Esophagus (tissue), 2 donors: ENCODE measurements around the gene ASB16. TPM values are rescaled to one million over a fixed set of nuclear protein-coding genes. Genes with fewer than 3 reads are reported as not detected.
"Not testable (repeated sequence)": the region's sequence is repeated elsewhere in the genome, so short reads cannot be mapped to it uniquely, and the experiment has no call there.

Experiments
- H3K27ac ChIP-seq, 2 donors: one replicate each; pipeline ENCODE4 v1.5.1; 2013; ENCODE audit warnings: low read depth in 2 of 2, mild to moderate bottlenecking in 2 of 2, inconsistent platforms in 1 of 2, low read length in 1 of 2, moderate library complexity in 1 of 2
- H3K27me3 ChIP-seq, 2 donors: one replicate each; pipeline ENCODE4 v1.6.1; 2013; ENCODE audit warnings: low read length in 2 of 2, control low read depth in 1 of 2, mild to moderate bottlenecking in 1 of 2; ENCODE audit not compliant: insufficient read depth in 2 of 2, control insufficient read depth in 1 of 2
- H3K36me3 ChIP-seq, 2 donors: one replicate each; pipeline ENCODE4 v1.6.1; 2013; ENCODE audit warnings: low read length in 1 of 2; ENCODE audit not compliant: control insufficient read depth in 2 of 2, insufficient read depth in 2 of 2
- H3K4me1 ChIP-seq, 2 donors: one replicate each; pipeline ENCODE4 v1.6.1; 2013; ENCODE audit warnings: low read length in 1 of 2; ENCODE audit not compliant: control insufficient read depth in 2 of 2, insufficient read depth in 2 of 2
- H3K4me3 ChIP-seq, 2 donors: one replicate each; pipeline ENCODE4 v1.5.1; 2013; ENCODE audit warnings: low read length in 2 of 2, mild to moderate bottlenecking in 2 of 2, low read depth in 1 of 2, moderate library complexity in 1 of 2
- H3K9me3 ChIP-seq, 2 donors: one replicate each; pipeline ENCODE4 v1.6.1; 2013; ENCODE audit warnings: mild to moderate bottlenecking in 2 of 2, low read depth in 1 of 2, low read length in 1 of 2, moderate library complexity in 1 of 2; ENCODE audit not compliant: control insufficient read depth in 2 of 2, insufficient read depth in 1 of 2
- WGBS, 2 donors: extraction: QIAGEN DNeasy Blood & Tissue Kit; methylation state at CpG; one replicate each; pipeline ENCODE4 v1.1.7; 2013; 5-methylcytosine and 5-hydroxymethylcytosine counted together
- polyA plus RNA-seq, 2 donors: library from polyadenylated mRNA; stranded (reverse); fragments of 200-250 nt; gene quantifications; one replicate each; pipeline ENCODE4 v1.2.3, GENCODE V29; 2013
- donor health status: healthy with polysubstance abuse.
- donor health status: Bipolar disorder and iron deficiency.

The ASB16 gene
- polyA plus RNA-seq, 2 donors: 0.18 to 0.19 TPM

DNA sequence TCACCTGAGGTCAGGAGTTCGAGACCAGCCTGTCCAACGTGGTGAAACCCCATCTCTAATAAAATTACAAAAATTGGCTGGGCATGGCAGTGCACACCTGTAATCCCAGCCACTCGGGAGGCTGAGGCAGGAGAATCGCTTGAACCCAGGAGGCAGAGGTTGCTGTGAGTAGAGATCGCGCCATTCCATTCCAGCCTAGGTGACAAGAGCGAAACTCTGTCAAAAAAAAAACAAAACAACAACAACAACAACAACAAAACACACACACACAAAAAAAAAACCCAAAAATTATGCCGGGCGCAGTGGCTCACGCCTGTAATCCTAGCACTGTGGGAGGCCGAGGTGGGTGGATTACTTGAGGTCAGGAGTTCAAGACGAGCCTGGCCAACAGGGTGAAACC lies 39.1 kb upstream of the ASB16 start:
- not testable (repeated sequence) for H3K9me3 ChIP-seq, H3K4me3 ChIP-seq
- 91% methylated on average over 12 of the region's 12 CpGs for WGBS, 2 donors

DNA sequence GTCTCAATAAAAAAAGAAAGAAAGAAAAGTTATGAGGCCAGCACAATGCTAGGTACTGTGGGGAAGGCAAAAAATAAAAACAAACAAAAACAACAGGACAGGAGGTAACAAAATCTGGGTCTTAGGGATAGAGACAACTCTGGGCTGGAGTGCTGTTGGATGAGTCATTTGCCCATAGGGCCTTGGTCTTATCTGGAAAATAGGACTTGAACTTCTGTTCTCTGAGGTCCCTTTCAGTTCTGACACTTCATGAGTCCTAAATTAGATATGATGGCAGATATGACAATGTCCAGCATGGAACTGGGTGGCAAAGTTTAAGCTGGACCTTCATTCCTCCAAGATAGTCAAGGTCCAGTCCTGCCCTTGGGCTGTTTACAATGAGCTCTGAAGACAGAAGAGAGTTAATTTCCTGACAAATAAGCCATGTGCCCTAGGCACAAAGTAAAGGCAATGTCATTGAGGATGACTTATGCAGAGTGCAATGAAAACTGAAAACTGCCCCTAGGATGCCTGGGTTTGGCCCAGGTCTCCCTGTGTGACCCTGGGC lies 38.2 kb upstream of the ASB16 start:
- no peaks in the 10 kb centered on the region for H3K27me3 ChIP-seq
- no peaks in the 10 kb centered on the region for H3K4me1 ChIP-seq
- no peaks in the 10 kb centered on the region for H3K36me3 ChIP-seq
- H3K9me3 ChIP-seq: no peaks in the 10 kb centered on the region
- H3K27ac ChIP-seq: no peak overlapping the region
- no peak overlapping the region for H3K4me3 ChIP-seq

More for the DNA sequence above, 39.1 kb upstream of the ASB16 start:
- H3K36me3 ChIP-seq, H3K27me3 ChIP-seq, H3K27ac ChIP-seq, H3K4me1 ChIP-seq: not testable (repeated sequence)

DNA sequence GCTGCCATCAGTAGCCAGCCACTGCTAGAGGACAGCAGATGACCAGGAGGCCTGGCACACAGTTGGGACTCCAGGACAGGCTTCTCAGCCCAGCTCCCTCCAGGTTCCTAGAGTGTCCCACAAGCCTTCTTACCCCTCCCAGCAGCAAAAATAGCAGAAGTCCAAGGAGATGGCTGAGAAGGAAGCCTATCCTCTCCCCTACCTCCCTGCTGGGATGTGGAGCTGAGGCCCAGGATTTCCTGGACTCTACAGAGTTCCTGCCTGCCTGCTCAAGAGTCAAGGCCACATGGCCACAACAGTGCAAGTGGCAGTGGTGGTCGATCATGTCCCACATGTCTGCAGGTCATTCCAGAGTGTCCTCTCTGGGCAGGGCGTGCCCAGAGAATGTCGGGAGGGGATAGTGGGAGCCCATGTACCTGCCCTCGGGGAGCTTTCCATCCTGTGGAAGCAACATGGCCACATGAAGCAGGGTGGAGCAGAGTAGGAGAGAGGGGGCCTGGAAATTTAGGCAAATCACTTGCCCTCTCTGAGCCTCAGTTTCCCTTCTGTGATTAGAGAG lies 36.5 kb upstream of the ASB16 start:
- H3K4me1 ChIP-seq: peaks cover 0 to 4% of the 10 kb centered on the region in 2 donors
- H3K4me3 ChIP-seq: no peak overlapping the region
- H3K36me3 ChIP-seq: no peaks in the 10 kb centered on the region
- WGBS, 2 donors: 81 to 87% methylated on average over 4 of the region's 4 CpGs
- no peaks in the 10 kb centered on the region for H3K27me3 ChIP-seq
- H3K9me3 ChIP-seq: no peaks in the 10 kb centered on the region
- H3K27ac ChIP-seq: no peak overlapping the region

DNA sequence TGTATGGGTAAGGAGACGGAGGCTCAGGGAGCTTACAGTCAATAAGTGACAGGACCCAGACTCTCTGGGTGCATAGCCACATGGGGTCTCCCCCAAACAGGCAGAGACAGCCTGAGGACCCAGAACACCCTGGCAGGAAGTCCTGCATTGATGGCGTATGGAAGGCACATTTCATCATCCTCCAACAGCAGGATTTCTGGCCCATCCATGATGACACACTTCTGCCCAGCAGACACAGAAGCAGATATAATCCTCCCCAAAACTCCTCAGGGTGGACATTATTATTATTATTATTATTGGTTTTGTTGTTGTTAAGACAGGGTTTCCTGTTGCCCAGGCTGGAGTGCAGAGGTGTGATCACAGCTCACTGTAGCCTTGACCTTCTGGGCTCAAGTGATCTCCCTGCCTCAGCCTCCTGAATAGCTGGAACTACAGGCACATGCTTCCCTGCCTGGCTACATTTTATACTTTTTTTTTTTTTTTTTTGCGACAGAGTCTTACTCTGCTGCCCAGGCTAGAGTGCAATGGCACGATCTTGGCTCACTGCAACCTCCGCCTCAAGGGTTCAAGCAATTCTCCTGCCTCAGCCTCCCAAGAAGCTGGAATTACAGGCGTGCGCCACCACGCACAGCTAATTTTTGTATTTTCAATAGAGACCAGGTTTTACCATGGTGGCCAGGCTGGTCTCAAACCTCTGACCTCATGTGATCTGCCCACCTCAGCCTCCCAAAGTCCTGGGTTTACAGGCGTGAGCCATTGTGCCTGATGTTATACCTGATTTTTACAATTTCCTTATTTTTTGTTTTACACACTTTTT lies 35.5 kb upstream of the ASB16 start:
- H3K4me1 ChIP-seq: peaks cover 0 to 4% of the 10 kb centered on the region in 2 donors
- H3K9me3 ChIP-seq: no peaks in the 10 kb centered on the region
- H3K27me3 ChIP-seq: no peaks in the 10 kb centered on the region
- WGBS, 2 donors: 91 to 93% methylated on average over 9 of the region's 9 CpGs
- no peaks in the 10 kb centered on the region for H3K36me3 ChIP-seq
- no peak overlapping the region for H3K4me3 ChIP-seq
- no peak overlapping the region for H3K27ac ChIP-seq

DNA sequence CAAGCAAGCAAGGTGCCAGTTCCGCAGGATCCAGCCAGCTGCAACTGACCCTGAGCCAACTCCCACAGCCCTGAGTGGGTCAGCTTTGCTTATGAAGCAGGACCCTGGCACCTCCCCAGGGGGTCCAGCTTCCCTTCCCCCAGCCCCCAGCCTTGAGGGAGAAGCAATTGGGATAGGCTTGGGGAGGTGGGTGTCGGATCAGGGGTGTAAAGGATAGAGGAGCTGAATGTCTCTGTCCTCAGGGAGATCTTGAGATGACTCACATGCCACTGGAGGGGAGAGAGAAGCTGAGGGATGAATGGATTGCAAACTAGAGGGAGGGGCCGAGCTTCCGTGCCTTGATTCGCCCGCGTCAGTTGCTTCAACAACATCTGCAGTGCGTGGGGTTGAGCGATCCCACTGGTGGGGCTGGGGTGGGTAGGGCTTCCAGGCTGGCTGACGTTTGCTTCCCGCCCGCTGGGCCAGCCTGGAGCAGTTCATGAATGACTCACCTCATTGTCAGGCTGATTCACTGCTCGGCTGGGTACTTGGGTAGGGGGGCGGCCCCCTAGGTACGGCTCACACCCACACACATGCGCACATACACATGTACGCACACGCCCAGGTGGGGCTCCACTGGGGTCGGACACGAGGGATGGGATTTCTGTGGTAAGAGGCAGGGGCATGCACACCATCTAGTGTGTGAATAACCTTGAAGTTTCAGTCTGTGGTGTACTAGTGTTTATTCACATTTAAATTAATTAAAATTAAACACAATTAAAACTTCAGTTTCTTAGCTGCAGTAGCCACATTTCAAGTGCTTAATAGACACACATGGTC lies 32.4 kb upstream of the ASB16 start:
- Histone ChIP-seq H3K9me3 (no peaks in the 10 kb centered on the region), H3K36me3 (no peaks in the 10 kb centered on the region), H3K4me1 (peaks cover 4% of the 10 kb centered on the region in 2 donors), H3K4me3 (no peak overlapping the region), H3K27me3 (no peaks in the 10 kb centered on the region), H3K27ac (peak overlapping the region; percentile 87 to 98)
- WGBS, 2 donors: 4 to 8% methylated on average over 20 of the region's 20 CpGs

DNA sequence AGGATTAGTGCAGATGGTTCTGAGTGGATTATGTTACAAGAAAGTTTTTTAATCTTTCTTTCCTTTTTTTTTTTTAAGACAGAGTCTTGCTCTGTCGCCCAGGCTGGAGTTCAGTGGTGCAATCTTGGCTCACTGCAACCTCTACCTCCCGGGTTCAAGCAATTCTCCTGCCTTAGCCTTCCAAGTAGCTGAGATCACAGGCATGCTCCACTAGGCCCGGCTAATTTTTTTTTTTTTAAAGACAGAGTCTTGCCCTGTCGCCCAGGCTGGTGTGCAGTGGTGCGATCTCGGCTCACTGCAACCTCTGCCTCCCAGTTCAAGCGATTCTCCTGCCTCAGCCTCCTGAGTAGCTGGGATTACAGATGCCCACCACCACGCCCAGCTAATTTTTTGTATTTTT lies 26.6 kb upstream of the ASB16 start:
- not testable (repeated sequence) for H3K9me3 ChIP-seq, H3K4me3 ChIP-seq, H3K36me3 ChIP-seq, H3K27me3 ChIP-seq, H3K4me1 ChIP-seq, H3K27ac ChIP-seq
- WGBS, 2 donors: 93 to 95% methylated on average over 8 of the region's 8 CpGs

DNA sequence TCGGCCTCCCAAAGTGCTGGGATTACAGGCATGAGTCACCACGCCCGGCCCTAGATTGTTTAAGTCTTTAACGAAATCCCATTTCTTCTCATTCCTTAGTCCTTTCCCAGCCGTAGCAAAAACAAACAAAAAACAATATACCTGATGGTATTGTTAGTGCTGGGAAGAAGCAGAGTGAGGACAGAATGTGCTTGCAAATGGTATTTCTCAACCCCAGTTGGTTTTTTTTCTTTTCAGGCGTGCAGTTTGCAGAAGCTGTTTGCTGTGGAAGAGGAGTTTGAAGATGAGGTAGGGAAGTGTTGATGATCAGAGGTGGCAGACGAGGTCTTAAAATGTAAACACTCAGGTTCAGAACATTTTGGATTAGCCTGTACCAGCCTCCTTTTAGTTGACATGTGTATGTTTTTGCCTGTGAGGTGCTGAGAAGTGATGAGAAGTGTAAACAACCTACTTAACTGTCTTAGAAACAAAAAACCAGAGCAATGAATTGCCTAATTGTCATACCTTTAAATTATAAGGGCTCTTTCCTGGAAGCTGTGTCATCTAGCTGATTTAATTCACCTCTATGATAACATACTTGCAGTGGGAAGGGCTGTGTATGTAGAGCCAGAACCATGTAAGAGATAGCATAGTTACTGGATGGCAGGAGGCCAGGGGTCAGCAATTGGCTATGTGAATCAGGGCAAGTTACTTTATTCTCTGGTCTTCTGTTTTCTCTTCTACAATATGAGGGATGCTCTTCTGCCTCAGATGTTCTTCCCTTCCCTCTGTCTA lies 25.4 kb upstream of the ASB16 start:
- Histone ChIP-seq H3K36me3 (no peaks in the 10 kb centered on the region), H3K27ac (peak overlapping the region in 1 of 2 donors; percentile 31), H3K27me3 (no peaks in the 10 kb centered on the region), H3K9me3 (no peaks in the 10 kb centered on the region), H3K4me3 (no peak overlapping the region), H3K4me1 (peaks cover 1 to 4% of the 10 kb centered on the region in 2 donors)
- WGBS, 2 donors: 58 to 73% methylated on average over 7 of the region's 7 CpGs

DNA sequence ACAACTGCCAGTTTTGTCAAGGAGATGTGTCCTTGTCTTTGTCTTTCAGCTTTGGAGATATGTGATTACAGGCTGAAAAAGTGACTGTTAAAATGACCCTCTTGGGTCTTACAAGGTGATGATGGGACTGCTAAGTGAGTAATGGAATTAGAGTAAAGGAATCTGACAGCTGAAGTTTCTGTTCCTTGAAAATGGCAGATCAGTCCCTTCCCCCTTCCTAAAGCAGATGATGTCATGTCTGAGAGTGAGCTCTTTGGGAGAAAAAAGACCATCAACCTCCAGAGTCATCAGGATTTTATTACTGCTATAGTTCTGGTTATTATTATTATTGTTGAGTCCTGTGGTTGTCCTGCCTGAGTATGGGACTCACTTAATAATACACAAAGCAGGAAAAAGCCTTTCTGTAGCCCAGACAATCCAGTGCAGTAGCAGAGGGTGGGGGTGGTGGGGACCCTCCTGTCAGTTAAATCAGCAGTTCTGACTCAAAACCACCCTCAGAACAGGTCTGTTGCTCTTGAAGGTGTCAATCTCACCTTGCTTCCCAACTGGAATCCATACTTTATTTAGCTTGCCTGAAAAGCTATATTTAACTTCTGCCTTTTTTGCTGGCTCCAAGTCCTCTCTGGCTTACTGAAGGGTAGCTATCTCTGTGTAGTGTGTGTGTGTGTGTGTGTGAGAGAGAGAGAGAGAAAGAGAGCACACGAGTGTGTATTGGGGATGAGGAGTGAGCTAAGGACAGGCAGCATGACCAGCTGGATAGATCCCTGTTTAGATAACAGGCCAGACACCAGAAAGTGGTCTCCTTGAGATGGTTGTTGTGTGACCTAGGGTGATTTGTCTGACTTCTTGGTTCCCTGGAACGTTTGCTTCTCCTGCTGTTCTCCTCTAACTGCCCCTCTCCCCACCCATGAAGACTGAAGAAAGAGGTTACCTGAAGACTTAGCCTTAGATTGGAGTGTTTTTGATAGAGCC lies 23.8 kb upstream of the ASB16 start:
- Histone ChIP-seq H3K4me3 (no peak overlapping the region), H3K4me1 (peaks cover 1 to 2% of the 10 kb centered on the region in 2 donors), H3K36me3 (no peaks in the 10 kb centered on the region), H3K9me3 (no peaks in the 10 kb centered on the region), H3K27me3 (no peaks in the 10 kb centered on the region), H3K27ac (no peak overlapping the region)
- 55 to 59% methylated on average over 2 of the region's 2 CpGs for WGBS, 2 donors
